HepG2 (cell line): Measurements from ENCODE around the gene LDAH. TPM values are rescaled to one million over a fixed set of nuclear protein-coding genes. Genes with fewer than 3 reads are reported as not detected.
A peak's percentile ranks its signal among the peaks of the same experiment; 100 is the strongest.

ENCODE experiments used
- MEIS1 ChIP-seq: sonication (generic); formaldehyde crosslinking; IDR thresholded peaks from 2 replicates; pipeline ENCODE4 v1.9.0; 2021; ENCODE audit warnings: mild to moderate bottlenecking, missing genetic modification reagents, moderate library complexity, borderline replicate concordance
- PCBP1 ChIP-seq: fragments of 200-400 bp; formaldehyde crosslinking; IDR thresholded peaks from 2 replicates; pipeline ENCODE4 v1.6.1; 2017; ENCODE audit warnings: mild to moderate bottlenecking, low read depth, low read length, borderline replicate concordance
- PCBP2 ChIP-seq: fragments of 200-400 bp; formaldehyde crosslinking; optimal IDR thresholded peaks from 2 replicates; pipeline ENCODE3; 2018; ENCODE audit warnings: low read length, low read depth; ENCODE audit not compliant: poor library complexity, severe bottlenecking
- SALL2 ChIP-seq: sonication (generic); formaldehyde crosslinking; IDR thresholded peaks from 2 replicates; pipeline ENCODE4 v1.8.1; 2023; ENCODE audit warnings: mild to moderate bottlenecking, missing genetic modification reagents, inconsistent platforms
- SOX13 ChIP-seq, 3 experiments: fragments of 450-650 bp in 1 of 3; sonication (generic) in 1 of 3; formaldehyde crosslinking in 1 of 3; IDR thresholded peaks in 2 of 3; conservative IDR thresholded peaks in 1 of 3; 2 replicates each; pipeline versions ENCODE4 v1.5.0 to v1.6.1; 2016 to 2020; ENCODE audit warnings: antibody characterized with exemption in 1 of 3, mild to moderate bottlenecking in 1 of 3, missing compliant biosample characterization in 1 of 3, missing genetic modification reagents in 1 of 3, moderate library complexity in 1 of 3
- TBX2 ChIP-seq: sonication (generic); formaldehyde crosslinking; IDR thresholded peaks from 2 replicates; pipeline ENCODE4 v1.5.0; 2020; ENCODE audit warnings: missing genetic modification reagents, mild to moderate bottlenecking, borderline replicate concordance
- ZBTB14 ChIP-seq: sonication (generic); formaldehyde crosslinking; IDR thresholded peaks from 2 replicates; pipeline ENCODE4 v1.4.0; 2020; ENCODE audit warnings: missing genetic modification reagents
- ZFYVE20 ChIP-seq: sonication (generic); formaldehyde crosslinking; IDR thresholded peaks from 2 replicates; pipeline ENCODE4 v1.8.0; 2023; ENCODE audit warnings: low read depth, mild to moderate bottlenecking, moderate library complexity, missing genetic modification reagents, borderline replicate concordance
- ZNF660 ChIP-seq: sonication (generic); formaldehyde crosslinking; IDR thresholded peaks from 2 replicates; pipeline ENCODE4 v1.5.1; 2020; ENCODE audit warnings: mild to moderate bottlenecking, low read depth, missing genetic modification reagents, borderline replicate concordance
- polyA plus RNA-seq, 8 experiments: library from polyadenylated mRNA; depleted of rRNA in 3 of 8; stranded (reverse) in 7 of 8; unstranded in 1 of 8; fragments of >200 nt; fragmentation: Illumina TruSeq in 4 of 8; extraction: Trizol in 4 of 8; gene quantifications; 2 replicates each; pipeline versions ENCODE4 v1.2.1 to v1.2.3, GENCODE V29; 2011 to 2016; ENCODE audit warnings: low read depth in 4 of 8, missing spikeins in 1 of 8, mixed read lengths in 1 of 8; ENCODE audit not compliant: insufficient read depth in 1 of 8
- total RNA-seq, 5 experiments: library from RNA; depleted of rRNA; stranded (reverse); fragments of >200 nt; fragmentation: Illumina TruSeq; extraction: Trizol; gene quantifications; 2 replicates each; pipeline ENCODE4 v1.2.3, GENCODE V29; 2016; ENCODE audit warnings: low read depth in 1 of 5
- TF ChIP-seq, protein P1 (sequence below): sonication (generic); formaldehyde crosslinking; IDR thresholded peaks from 2 replicates; pipeline ENCODE4 v1.4.0; 2020; ENCODE audit warnings: missing genetic modification reagents
- TF ChIP-seq, protein P2 (sequence below): conservative IDR thresholded peaks from 2 replicates; pipeline ENCODE4 v1.6.1; 2018; ENCODE audit warnings: missing genetic modification reagents

The LDAH gene
- total and polyA plus RNA-seq, 2 of the 13 experiments (the other 11 are each of a cell fraction or from before 2014, with no cell fraction given), result 28.8 to 46.2 TPM

DNA sequence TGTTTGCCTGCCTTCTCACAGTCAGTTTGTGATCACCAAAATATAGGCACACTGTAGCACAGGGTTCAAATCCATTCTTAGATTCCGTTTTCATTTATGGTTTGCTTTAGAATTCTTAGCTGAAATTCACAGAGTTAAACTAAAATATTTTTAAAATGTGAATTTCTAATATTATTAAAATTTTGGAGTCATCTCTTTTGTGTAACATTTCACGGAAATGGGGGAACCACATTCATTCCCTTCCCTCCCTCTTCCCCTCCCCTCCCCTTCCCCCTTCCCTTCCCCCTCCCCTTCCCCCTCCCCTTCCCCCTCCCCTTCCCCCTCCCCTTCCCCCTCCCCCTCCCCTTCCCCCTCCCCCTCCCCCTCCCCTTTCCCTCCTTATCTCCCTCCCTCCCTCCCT lies 11.4 kb upstream of the LDAH start (continued):
- TF ChIP-seq ZBTB14 (CRISPR knock-in tag) (no peak), PCBP2 (peak; percentile 93), ZFYVE20 (CRISPR knock-in tag) (no peak), MEIS1 (no peak), PCBP1 (peak; percentile 82; the same call in 1 of the 2 replicates), ZNF660 (CRISPR knock-in tag) (no peak), SOX13 (IDR thresholded peaks at IDR 0.05) (no peak), SOX13 (CRISPR knock-in tag; conservative IDR thresholded peaks at IDR 0.05 in 1 of 2, IDR thresholded peaks at IDR 0.05 in 1 of 2) (no peak), SALL2 (no peak), TBX2 (CRISPR knock-in tag) (no peak)
- TF ChIP-seq, protein P1, sequence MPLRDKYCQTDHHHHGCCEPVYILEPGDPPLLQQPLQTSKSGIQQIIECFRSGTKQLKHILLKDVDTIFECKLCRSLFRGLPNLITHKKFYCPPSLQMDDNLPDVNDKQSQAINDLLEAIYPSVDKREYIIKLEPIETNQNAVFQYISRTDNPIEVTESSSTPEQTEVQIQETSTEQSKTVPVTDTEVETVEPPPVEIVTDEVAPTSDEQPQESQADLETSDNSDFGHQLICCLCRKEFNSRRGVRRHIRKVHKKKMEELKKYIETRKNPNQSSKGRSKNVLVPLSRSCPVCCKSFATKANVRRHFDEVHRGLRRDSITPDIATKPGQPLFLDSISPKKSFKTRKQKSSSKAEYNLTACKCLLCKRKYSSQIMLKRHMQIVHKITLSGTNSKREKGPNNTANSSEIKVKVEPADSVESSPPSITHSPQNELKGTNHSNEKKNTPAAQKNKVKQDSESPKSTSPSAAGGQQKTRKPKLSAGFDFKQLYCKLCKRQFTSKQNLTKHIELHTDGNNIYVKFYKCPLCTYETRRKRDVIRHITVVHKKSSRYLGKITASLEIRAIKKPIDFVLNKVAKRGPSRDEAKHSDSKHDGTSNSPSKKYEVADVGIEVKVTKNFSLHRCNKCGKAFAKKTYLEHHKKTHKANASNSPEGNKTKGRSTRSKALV (CRISPR knock-in tag), result no peak
- TF ChIP-seq, protein P2, sequence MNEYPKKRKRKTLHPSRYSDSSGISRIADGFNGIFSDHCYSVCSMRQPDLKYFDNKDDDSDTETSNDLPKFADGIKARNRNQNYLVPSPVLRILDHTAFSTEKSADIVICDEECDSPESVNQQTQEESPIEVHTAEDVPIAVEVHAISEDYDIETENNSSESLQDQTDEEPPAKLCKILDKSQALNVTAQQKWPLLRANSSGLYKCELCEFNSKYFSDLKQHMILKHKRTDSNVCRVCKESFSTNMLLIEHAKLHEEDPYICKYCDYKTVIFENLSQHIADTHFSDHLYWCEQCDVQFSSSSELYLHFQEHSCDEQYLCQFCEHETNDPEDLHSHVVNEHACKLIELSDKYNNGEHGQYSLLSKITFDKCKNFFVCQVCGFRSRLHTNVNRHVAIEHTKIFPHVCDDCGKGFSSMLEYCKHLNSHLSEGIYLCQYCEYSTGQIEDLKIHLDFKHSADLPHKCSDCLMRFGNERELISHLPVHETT, result no peak
